HL-60 (cell line): ENCODE data around the gene AP1S3.
A peak's percentile ranks its signal among the peaks of the same experiment; 100 is the strongest.

Source experiments
- DNase-seq, 2 experiments: peaks; one replicate each; pipeline ENCODE4 v3.0.0-alpha.2; 2010 to 2020; ENCODE audit warnings: low read depth in 1 of 2, low spot score in 1 of 2
- H3K27ac ChIP-seq: fragments of 250-450 bp; sonication (Bioruptor Pico); replicated peaks from 2 replicates; pipeline ENCODE4 v1.5.1; 2020; ENCODE audit warnings: mild to moderate bottlenecking, moderate library complexity
- H3K27me3 ChIP-seq: fragments of 250-450 bp; sonication (Bioruptor Pico); 2 replicates; pipeline ENCODE4 v1.5.1; 2021; ENCODE audit warnings: mild to moderate bottlenecking, moderate library complexity; ENCODE audit not compliant: insufficient read depth, poor library complexity, severe bottlenecking
- H3K4me3 ChIP-seq: replicated peaks from 2 replicates; pipeline ENCODE4 v1.5.1; 2011; ENCODE audit warnings: mild to moderate bottlenecking, control low read depth, low read length; ENCODE audit not compliant: insufficient read depth
- GABPA ChIP-seq: IDR thresholded peaks from 2 replicates; pipeline ENCODE4 v1.6.1; 2012; ENCODE audit warnings: low read depth
- POLR2AphosphoS5 ChIP-seq: IDR thresholded peaks from 2 replicates; pipeline ENCODE4 v1.6.1; 2012; ENCODE audit warnings: low read depth
- REST ChIP-seq: IDR thresholded peaks from 2 replicates; pipeline ENCODE4 v1.6.1; 2012; ENCODE audit warnings: low read depth; ENCODE audit not compliant: insufficient replicate concordance
- SPI1 ChIP-seq: IDR thresholded peaks from 2 replicates; pipeline ENCODE4 v1.6.1; 2012; ENCODE audit warnings: low read depth, mild to moderate bottlenecking, borderline replicate concordance
- TF ChIP-seq, protein P1 (sequence below): IDR thresholded peaks from one replicate; pipeline ENCODE4 v1.5.1; 2011; ENCODE audit warnings: low read length, control low read depth, inconsistent platforms; ENCODE audit not compliant: insufficient read depth

The AP1S3 gene

DNA sequence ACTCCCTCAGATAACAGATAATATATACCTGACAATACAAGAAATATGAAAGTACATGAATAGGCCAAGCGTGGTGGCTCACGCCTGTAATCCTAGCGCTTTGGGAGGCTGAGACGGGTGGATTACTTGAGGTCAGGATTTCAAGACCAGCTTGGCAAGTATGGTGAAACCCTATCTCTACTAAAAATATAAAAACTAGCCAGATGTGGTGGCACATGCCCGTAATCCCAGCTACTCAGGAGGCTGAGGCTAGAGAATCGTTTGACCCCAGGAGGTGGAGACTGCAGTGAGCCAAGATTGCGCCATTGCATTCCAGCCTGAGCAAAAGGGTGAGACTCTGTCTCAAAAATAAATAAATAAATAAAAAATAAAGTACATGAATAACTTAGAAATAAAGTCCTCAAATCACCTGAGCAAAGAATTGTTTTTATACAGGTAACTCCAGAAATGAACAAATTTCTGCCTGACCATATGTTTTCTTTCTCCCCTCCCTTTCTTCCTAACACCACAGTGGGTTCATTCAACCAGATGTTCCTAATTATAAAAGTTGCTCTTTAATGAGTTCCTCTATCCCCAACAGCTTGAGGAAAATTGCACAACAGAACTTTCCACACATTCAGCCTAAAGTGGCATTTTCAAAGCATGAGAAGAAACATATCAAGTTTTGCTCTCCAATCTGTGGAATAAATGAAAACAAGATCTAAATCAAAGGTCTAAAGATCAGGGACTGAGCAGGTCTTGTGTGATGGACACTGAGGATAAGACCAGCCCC, 33.6 kb upstream of the AP1S3 start:
- Histone ChIP-seq H3K27ac (peak overlapping the region; percentile 63), H3K4me3 (no peak overlapping the region), H3K27me3 (no peaks in the 10 kb centered on the region)
- DNase-seq = peak; percentile 73 to 88
- TF ChIP-seq, protein P1, sequence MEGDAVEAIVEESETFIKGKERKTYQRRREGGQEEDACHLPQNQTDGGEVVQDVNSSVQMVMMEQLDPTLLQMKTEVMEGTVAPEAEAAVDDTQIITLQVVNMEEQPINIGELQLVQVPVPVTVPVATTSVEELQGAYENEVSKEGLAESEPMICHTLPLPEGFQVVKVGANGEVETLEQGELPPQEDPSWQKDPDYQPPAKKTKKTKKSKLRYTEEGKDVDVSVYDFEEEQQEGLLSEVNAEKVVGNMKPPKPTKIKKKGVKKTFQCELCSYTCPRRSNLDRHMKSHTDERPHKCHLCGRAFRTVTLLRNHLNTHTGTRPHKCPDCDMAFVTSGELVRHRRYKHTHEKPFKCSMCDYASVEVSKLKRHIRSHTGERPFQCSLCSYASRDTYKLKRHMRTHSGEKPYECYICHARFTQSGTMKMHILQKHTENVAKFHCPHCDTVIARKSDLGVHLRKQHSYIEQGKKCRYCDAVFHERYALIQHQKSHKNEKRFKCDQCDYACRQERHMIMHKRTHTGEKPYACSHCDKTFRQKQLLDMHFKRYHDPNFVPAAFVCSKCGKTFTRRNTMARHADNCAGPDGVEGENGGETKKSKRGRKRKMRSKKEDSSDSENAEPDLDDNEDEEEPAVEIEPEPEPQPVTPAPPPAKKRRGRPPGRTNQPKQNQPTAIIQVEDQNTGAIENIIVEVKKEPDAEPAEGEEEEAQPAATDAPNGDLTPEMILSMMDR = no peak
- TF ChIP-seq POLR2AphosphoS5 (peak; percentile 55), SPI1 (peak; percentile 84), GABPA (no peak)

DNA sequence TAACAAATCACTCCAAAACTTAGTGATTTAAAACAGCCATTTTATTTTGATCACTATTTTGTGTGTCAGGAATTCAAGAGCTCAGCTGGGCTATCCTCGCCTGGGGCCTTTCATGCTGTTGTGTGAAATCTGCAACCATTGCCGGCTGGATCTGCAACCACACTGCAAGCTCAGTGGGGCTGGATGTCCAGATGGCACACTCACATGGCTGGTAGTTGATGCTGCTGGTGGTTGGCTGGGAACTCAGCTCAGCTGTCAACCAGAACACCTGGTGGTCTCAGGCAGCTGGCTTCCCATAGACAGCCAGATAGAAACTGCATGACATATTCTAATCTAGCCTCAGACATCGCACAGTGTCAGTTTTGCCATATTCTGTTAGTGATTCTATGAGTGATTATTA, 30.6 kb upstream of the AP1S3 start:
- DNase-seq = no peak
- no peaks in the 10 kb centered on the region for H3K27me3 ChIP-seq
- no peak overlapping the region for H3K4me3 ChIP-seq
- no peak for TF ChIP-seq GABPA
- TF ChIP-seq, protein P1 = no peak
- no peak for TF ChIP-seq SPI1
- TF ChIP-seq POLR2AphosphoS5 = no peak
- TF ChIP-seq REST = no peak
- no peak overlapping the region for H3K27ac ChIP-seq

- no peaks in the 10 kb centered on the region for H3K27me3 ChIP-seq
- no peak for DNase-seq
- no peak overlapping the region for H3K4me3 ChIP-seq
- H3K27ac ChIP-seq = peak overlapping the region; percentile 16
- TF ChIP-seq POLR2AphosphoS5 = no peak
- TF ChIP-seq GABPA = no peak
- TF ChIP-seq REST = no peak
- TF ChIP-seq, protein P1 = no peak
- no peak for TF ChIP-seq SPI1
Observed at GRCh38 chr2:223865907-223866508, 28.6 kb upstream of the AP1S3 start.
